H9 (cell line): ENCODE data around the gene SLC13A5. TPM values are rescaled to one million over a fixed set of nuclear protein-coding genes. Genes with fewer than 3 reads are reported as not detected.

Experiments
- DNase-seq: peaks from one replicate; pipeline ENCODE4 v3.0.0-alpha.2; 2017
- H2AFZ ChIP-seq: one replicate; pipeline ENCODE4 v1.6.1; 2013; ENCODE audit warnings: mild to moderate bottlenecking, low read length, control low read depth, moderate library complexity
- H2AK5ac ChIP-seq: 2 replicates; pipeline ENCODE4 v1.6.1; 2013; ENCODE audit warnings: low read length, control low read depth, mixed read lengths; ENCODE audit not compliant: insufficient read length
- H2BK120ac ChIP-seq: one replicate; pipeline ENCODE4 v1.6.1; 2013; ENCODE audit warnings: low read depth, mild to moderate bottlenecking, low read length, control low read depth, inconsistent platforms; ENCODE audit not compliant: poor library complexity, severe bottlenecking
- H2BK12ac ChIP-seq: 2 replicates; pipeline ENCODE4 v1.6.1; 2013; ENCODE audit warnings: low read length, control low read depth, mixed read lengths, low read depth; ENCODE audit not compliant: insufficient read length
- H2BK15ac ChIP-seq: 2 replicates; pipeline ENCODE4 v1.6.1; 2013; ENCODE audit warnings: low read depth, low read length, control low read depth
- H2BK20ac ChIP-seq: one replicate; pipeline ENCODE4 v1.6.1; 2013; ENCODE audit warnings: low read depth, mild to moderate bottlenecking, low read length, control low read depth, inconsistent platforms; ENCODE audit not compliant: poor library complexity, severe bottlenecking
- H2BK5ac ChIP-seq: 2 replicates; pipeline ENCODE4 v1.6.1; 2013; ENCODE audit warnings: low read length, control low read depth, mixed read lengths; ENCODE audit not compliant: insufficient read length
- H3K14ac ChIP-seq: 2 replicates; pipeline ENCODE4 v1.6.1; 2013; ENCODE audit warnings: low read length, control low read depth; ENCODE audit not compliant: insufficient read depth
- H3K18ac ChIP-seq: 2 replicates; pipeline ENCODE4 v1.6.1; 2013; ENCODE audit warnings: low read depth, mild to moderate bottlenecking, mixed read lengths, low read length, control low read depth; ENCODE audit not compliant: insufficient read length
- H3K23ac ChIP-seq: 2 replicates; pipeline ENCODE4 v1.6.1; 2013; ENCODE audit warnings: low read length, control low read depth, mixed read lengths, low read depth; ENCODE audit not compliant: insufficient read length
- H3K23me2 ChIP-seq: 2 replicates; pipeline ENCODE4 v1.6.1; 2013; ENCODE audit warnings: low read depth, mild to moderate bottlenecking, mixed read lengths, low read length, control low read depth; ENCODE audit not compliant: insufficient read length, poor library complexity, severe bottlenecking
- H3K27ac ChIP-seq: 2 replicates; pipeline ENCODE4 v1.5.1; 2013; ENCODE audit warnings: low read length, control low read depth, mixed read lengths, low read depth; ENCODE audit not compliant: insufficient read length
- H3K27me3 ChIP-seq: 2 replicates; pipeline ENCODE4 v1.6.1; 2013; ENCODE audit warnings: low read length, control low read depth, inconsistent platforms; ENCODE audit not compliant: insufficient read depth
- H3K4ac ChIP-seq: 2 replicates; pipeline ENCODE4 v1.6.1; 2013; ENCODE audit warnings: low read depth, mild to moderate bottlenecking, control low read depth, inconsistent platforms, low read length, moderate library complexity
- H3K4me1 ChIP-seq: 2 replicates; pipeline ENCODE4 v1.6.1; 2013; ENCODE audit warnings: low read length, control low read depth, inconsistent platforms; ENCODE audit not compliant: insufficient read depth
- H3K4me2 ChIP-seq: 2 replicates; pipeline ENCODE4 v1.6.1; 2013; ENCODE audit warnings: low read length, control low read depth, mixed read lengths; ENCODE audit not compliant: insufficient read length, insufficient read depth
- H3K56ac ChIP-seq: 2 replicates; pipeline ENCODE4 v1.6.1; 2013; ENCODE audit warnings: low read depth, mild to moderate bottlenecking, mixed read lengths, low read length, control low read depth; ENCODE audit not compliant: insufficient read length
- H3K79me1 ChIP-seq: 2 replicates; pipeline ENCODE4 v1.6.1; 2013; ENCODE audit warnings: low read depth, mild to moderate bottlenecking, moderate library complexity, low read length, control low read depth, inconsistent platforms; ENCODE audit not compliant: insufficient read depth, poor library complexity, severe bottlenecking
- H3K79me2 ChIP-seq: 2 replicates; pipeline ENCODE4 v1.6.1; 2013; ENCODE audit warnings: low read length, control low read depth, inconsistent platforms; ENCODE audit not compliant: insufficient read depth
- H3K9ac ChIP-seq: 2 replicates; pipeline ENCODE4 v1.6.1; 2013; ENCODE audit warnings: low read length, control low read depth, mixed read lengths; ENCODE audit not compliant: insufficient read length; ENCODE audit errors: extremely low read depth
- H3K9me3 ChIP-seq: one replicate; pipeline ENCODE4 v1.6.1; 2013; ENCODE audit warnings: low read depth, low read length, inconsistent platforms; ENCODE audit not compliant: control insufficient read depth
- H3T11ph ChIP-seq: one replicate; pipeline ENCODE4 v1.6.1; 2013; ENCODE audit warnings: mild to moderate bottlenecking, low read length, control low read depth, inconsistent platforms
- H4K20me1 ChIP-seq: one replicate; pipeline ENCODE4 v1.6.1; 2013; ENCODE audit not compliant: control insufficient read depth, insufficient read length, insufficient read depth
- H4K5ac ChIP-seq: 2 replicates; pipeline ENCODE4 v1.6.1; 2013; ENCODE audit warnings: low read depth, mild to moderate bottlenecking, mixed read lengths, low read length, control low read depth; ENCODE audit not compliant: insufficient read length
- H4K8ac ChIP-seq: replicated peaks from 2 replicates; pipeline ENCODE4 v1.6.1; 2013; ENCODE audit warnings: low read length, control low read depth, mixed read lengths, low read depth; ENCODE audit not compliant: insufficient read length
- H4K91ac ChIP-seq: 2 replicates; pipeline ENCODE4 v1.6.1; 2013; ENCODE audit warnings: low read depth, mild to moderate bottlenecking, moderate library complexity, mixed read lengths, low read length, control low read depth; ENCODE audit not compliant: insufficient read length
- H3K27ac Mint-ChIP-seq, 3 experiments: 2 replicates in 2 of 3; 3 replicates in 1 of 3; pipeline ENCODE4 v1.8.0; 2020 to 2021; ENCODE audit warnings: mixed read lengths in 3 of 3, mild to moderate bottlenecking in 1 of 3, moderate library complexity in 1 of 3
- H3K27me3 Mint-ChIP-seq: 2 replicates; pipeline ENCODE4 v1.8.0; 2021; ENCODE audit warnings: low read depth, mild to moderate bottlenecking, moderate library complexity, mixed read lengths
- H3K36me3 Mint-ChIP-seq, 3 experiments: 2 replicates in 2 of 3; 3 replicates in 1 of 3; pipeline ENCODE4 v1.8.0; 2020 to 2021; ENCODE audit warnings: low read depth in 3 of 3, mixed read lengths in 3 of 3; ENCODE audit not compliant: insufficient read depth in 1 of 3
- H3K4me1 Mint-ChIP-seq, 2 experiments: 2 replicates each; pipeline ENCODE4 v1.8.0; 2020; ENCODE audit warnings: mixed read lengths in 2 of 2
- H3K4me3 Mint-ChIP-seq, 2 experiments: 2 replicates in 1 of 2; 3 replicates in 1 of 2; pipeline ENCODE4 v1.8.0; 2020 to 2021; ENCODE audit warnings: mild to moderate bottlenecking in 2 of 2, mixed read lengths in 2 of 2, moderate library complexity in 1 of 2
- H3K9me3 Mint-ChIP-seq, 2 experiments: 2 replicates in 1 of 2; 3 replicates in 1 of 2; pipeline ENCODE4 v1.8.0; 2020; ENCODE audit warnings: mild to moderate bottlenecking in 2 of 2, mixed read lengths in 2 of 2, moderate library complexity in 1 of 2
- CTCF ChIP-seq: fragments of 200-600 bp; sonication (generic); conservative IDR thresholded peaks from 3 replicates; pipeline ENCODE4 v1.8.0; 2021; ENCODE audit warnings: antibody characterized with exemption, mild to moderate bottlenecking
- WGBS: extraction: QIAGEN DNeasy Blood & Tissue Kit; methylation state at CpG from one replicate; pipeline ENCODE4 v1.1.7; 2013; ENCODE audit warnings: missing lambda C conversion rate, low lambda C conversion rate, mixed read lengths; ENCODE audit not compliant: insufficient read length; ENCODE audit errors: extremely low coverage; 5-methylcytosine and 5-hydroxymethylcytosine counted together
- total RNA-seq: library from RNA; stranded (reverse); gene quantifications from 2 replicates; pipeline ENCODE4 v1.2.1, GENCODE V29; 2021

Gene SLC13A5
- total RNA-seq, 1 experiment from 2014 or later, result 1.6 TPM

GRCh38 chr17:6679241-6679640 lies 33.9 kb downstream of the SLC13A5 start:
- Histone ChIP-seq H4K8ac (no peak overlapping the region), H3K23ac (no peak overlapping the region), H3K27me3 (no peaks in the 10 kb centered on the region), H3K4me1 (no peaks in the 10 kb centered on the region), H3K56ac (no peak overlapping the region), H3T11ph (no peak overlapping the region), H3K27ac (no peak overlapping the region), H2BK5ac (no peak overlapping the region), H2AK5ac (no peak overlapping the region), H3K14ac (no peak overlapping the region), H4K91ac (no peak overlapping the region), H4K5ac (no peak overlapping the region), H3K23me2 (no peaks in the 10 kb centered on the region), H3K79me1 (no peaks in the 10 kb centered on the region), H4K20me1 (no peaks in the 10 kb centered on the region), H3K18ac (no peak overlapping the region), H3K4ac (no peak overlapping the region), H2BK20ac (no peak overlapping the region), H2BK15ac (no peak overlapping the region), H3K9me3 (no peaks in the 10 kb centered on the region), H3K79me2 (no peaks in the 10 kb centered on the region), H2BK12ac (no peak overlapping the region), H2BK120ac (no peak overlapping the region), H3K4me2 (no peak overlapping the region), H2AFZ (no peak overlapping the region), H3K9ac (no peak overlapping the region)
- WGBS, result no CpG with 5 or more reads among the region's 6 CpGs
- Mint-ChIP-seq H3K4me3 (no peak overlapping the region), H3K36me3 (no peaks in the 10 kb centered on the region; a peak in 1 of 7 replicates), H3K27me3 (peaks cover 2% of the 10 kb centered on the region), H3K27ac (no peak overlapping the region), H3K4me1 (peaks cover 2 to 5% of the 10 kb centered on the region in 2 experiments; a peak in 2 of 4 replicates), H3K9me3 (no peaks in the 10 kb centered on the region; a peak in 1 of 5 replicates)
- no peak for DNase-seq
- TF ChIP-seq CTCF, result no peak
